Endothelial cell of umbilical vein (primary cell): Measurements from ENCODE around the gene C12orf57. TPM values are rescaled to one million over a fixed set of nuclear protein-coding genes. Genes with fewer than 3 reads are reported as not detected.

ENCODE experiments used
- BruUV-seq: library from RNA; stranded (reverse); fragments of 400-500 nt; replicated peaks from 2 replicates; lab custom pipeline; 2021; lab: Mats Ljungman, UMichigan
- CTCF ChIA-PET: fragments of 300-600, 350-600 bp; sonication (Branson Sonifier 250); formaldehyde crosslinking; loops from one replicate; lab custom pipeline; 2021; ENCODE audit warnings: antibody characterized with exemption, inconsistent platforms; lab: Charles Lee
- POLR2A ChIA-PET: fragments of 300-600, 350-600 bp; sonication (Branson Sonifier 250); formaldehyde crosslinking; loops from one replicate; lab custom pipeline; 2021; ENCODE audit warnings: antibody characterized with exemption, inconsistent platforms; lab: Charles Lee
- DNase-seq: peaks from one replicate; pipeline ENCODE4 v3.0.0-alpha.2; 2011; ENCODE audit warnings: low read depth, low spot score
- FAIRE-seq: peaks from 2 replicates; lab custom pipeline; 2011; peaks lifted over from hg19 to GRCh38; lab: Jason Lieb, UNC
- H2AFZ ChIP-seq: 2 replicates; pipeline ENCODE4 v1.6.0; 2012; ENCODE audit warnings: low read depth, low read length, control low read depth, inconsistent platforms
- H3K27ac ChIP-seq: 2 replicates; pipeline ENCODE4 v1.5.1; 2011; ENCODE audit warnings: low read depth, mild to moderate bottlenecking, control low read depth, low read length, moderate library complexity; ENCODE audit not compliant: insufficient read depth
- H3K27me3 ChIP-seq, 2 experiments: 2 replicates each; pipeline versions ENCODE4 v1.6.0 to v1.6.1; 2011; ENCODE audit warnings: low read length in 2 of 2, mixed read lengths in 1 of 2; ENCODE audit not compliant: control insufficient read depth in 2 of 2, insufficient read depth in 2 of 2
- H3K36me3 ChIP-seq, 2 experiments: 2 replicates in 1 of 2; 3 replicates in 1 of 2; pipeline ENCODE4 v1.5.1; 2011; ENCODE audit warnings: low read length in 2 of 2, mild to moderate bottlenecking in 1 of 2, moderate library complexity in 1 of 2; ENCODE audit not compliant: control insufficient read depth in 2 of 2, insufficient read depth in 2 of 2; ENCODE audit errors: extremely low read depth in 1 of 2
- H3K4me1 ChIP-seq: 3 replicates; pipeline ENCODE4 v1.5.1; 2011; ENCODE audit warnings: mild to moderate bottlenecking, low read length; ENCODE audit not compliant: control insufficient read depth, insufficient read depth; ENCODE audit errors: extremely low read depth
- H3K4me2 ChIP-seq: 2 replicates; pipeline ENCODE4 v1.6.1; 2011; ENCODE audit warnings: low read length, control low read depth, mixed read lengths; ENCODE audit not compliant: insufficient read depth
- H3K4me3 ChIP-seq, 3 experiments: fragments of 200-600 bp in 1 of 3; sonication (generic), shearing (Covaris generic) in 1 of 3; replicated peaks in 1 of 3; 2 replicates each; pipeline ENCODE4 v1.5.1; 2011 to 2016; ENCODE audit warnings: control low read depth in 3 of 3, low read length in 3 of 3, mild to moderate bottlenecking in 2 of 3, inconsistent platforms in 1 of 3, low read depth in 1 of 3, moderate library complexity in 1 of 3; ENCODE audit not compliant: insufficient read depth in 1 of 3
- H3K79me2 ChIP-seq: 2 replicates; pipeline ENCODE4 v1.6.0; 2012; ENCODE audit warnings: low read length, inconsistent platforms; ENCODE audit not compliant: control insufficient read depth, insufficient read depth
- H3K9ac ChIP-seq: replicated peaks from 2 replicates; pipeline ENCODE3; 2011; ENCODE audit warnings: low read length, control low read depth; ENCODE audit not compliant: insufficient read depth; ENCODE audit errors: extremely low read depth
- H3K9me1 ChIP-seq: replicated peaks from 3 replicates; pipeline ENCODE4 v1.6.0; 2011; ENCODE audit warnings: mild to moderate bottlenecking, low read length; ENCODE audit not compliant: control insufficient read depth, insufficient read depth; ENCODE audit errors: extremely low read depth
- H3K9me3 ChIP-seq: replicated peaks from 2 replicates; pipeline ENCODE4 v1.5.1; 2012; ENCODE audit warnings: low read length, inconsistent platforms; ENCODE audit not compliant: control insufficient read depth, insufficient read depth
- H4K20me1 ChIP-seq: replicated peaks from 2 replicates; pipeline ENCODE3; 2011; ENCODE audit warnings: mild to moderate bottlenecking, low read length; ENCODE audit not compliant: control insufficient read depth, insufficient read depth; ENCODE audit errors: extremely low read depth
- EZH2 ChIP-seq: IDR thresholded peaks from 2 replicates; pipeline ENCODE4 v1.6.1; 2012; ENCODE audit warnings: borderline replicate concordance, low read depth, mild to moderate bottlenecking, moderate library complexity, low read length, inconsistent platforms; ENCODE audit not compliant: severe bottlenecking
- FOS ChIP-seq: IDR thresholded peaks from 2 replicates; pipeline ENCODE4 v1.6.1; 2011; ENCODE audit warnings: mild to moderate bottlenecking, low read length, moderate library complexity, borderline replicate concordance; ENCODE audit not compliant: insufficient read depth
- GATA2 ChIP-seq: IDR thresholded peaks from 2 replicates; pipeline ENCODE4 v1.7.0; 2011; ENCODE audit warnings: low read depth, mild to moderate bottlenecking, moderate library complexity, mixed read lengths, low read length; ENCODE audit not compliant: insufficient read length, insufficient read depth
- JUN ChIP-seq: IDR thresholded peaks from 2 replicates; pipeline ENCODE4 v1.6.1; 2011; ENCODE audit warnings: borderline replicate concordance, low read depth; ENCODE audit not compliant: insufficient read length, insufficient read depth
- MYC ChIP-seq: IDR thresholded peaks from one replicate; pipeline ENCODE4 v1.6.1; 2011; ENCODE audit warnings: mild to moderate bottlenecking, low read depth, low read length
- POLR2A ChIP-seq: IDR thresholded peaks from 2 replicates; pipeline ENCODE4 v1.6.1; 2012; ENCODE audit warnings: low read depth, mild to moderate bottlenecking, control low read depth, low read length
- POLR2AphosphoS5 ChIP-seq: IDR thresholded peaks from 2 replicates; pipeline ENCODE4 v1.6.1; 2012; ENCODE audit warnings: low read depth, mild to moderate bottlenecking, control low read depth, low read length, moderate library complexity; ENCODE audit not compliant: insufficient read depth
- dilution Hi-C: fragments of 300-500 bp; cut with MboI; formaldehyde crosslinking; loops from one replicate; pipeline ENCODE4 v1.15.0; 2019; ENCODE audit warnings: low sequenced_read_pairs; ENCODE audit not compliant: extremely low pct_ligation_motif_present
- intact Hi-C: fragments of 100-400 bp; cut with micrococcal nuclease; formaldehyde crosslinking; loops from one replicate; pipeline ENCODE4 v1.10.0; 2022
- polyA plus RNA-seq, 4 experiments: library from polyadenylated mRNA; depleted of rRNA in 3 of 4; stranded (reverse) in 3 of 4; unstranded in 1 of 4; fragments of >200 nt; gene quantifications; 2 replicates each; pipeline versions ENCODE4 v1.2.1 to v1.2.3, GENCODE V29; 2011 to 2012; ENCODE audit warnings: missing spikeins in 1 of 4
- total RNA-seq: library from RNA; stranded (reverse); gene quantifications from 2 replicates; pipeline ENCODE4 v1.2.3, GENCODE V29; 2021
- TF ChIP-seq, protein P1 (sequence below): IDR thresholded peaks from 2 replicates; pipeline ENCODE4 v1.6.1; 2011; ENCODE audit not compliant: insufficient read depth, insufficient read length
- TF ChIP-seq, protein P2 (sequence below), 2 donors: IDR thresholded peaks; 1 replicate in 1 of 2; 2 replicates in 1 of 2; pipeline ENCODE4 v1.5.1; 2011; ENCODE audit warnings: low read length in 2 of 2, mild to moderate bottlenecking in 2 of 2, moderate library complexity in 2 of 2, control low read depth in 1 of 2, inconsistent platforms in 1 of 2, low read depth in 1 of 2; ENCODE audit not compliant: insufficient read depth in 1 of 2; ENCODE audit errors: extremely low read depth in 1 of 2

The C12orf57 gene
- total and polyA plus RNA-seq, 2 donors (not counting 3 experiments of a cell fraction or from before 2014, with no cell fraction given): 167 to 729 TPM

DNA sequence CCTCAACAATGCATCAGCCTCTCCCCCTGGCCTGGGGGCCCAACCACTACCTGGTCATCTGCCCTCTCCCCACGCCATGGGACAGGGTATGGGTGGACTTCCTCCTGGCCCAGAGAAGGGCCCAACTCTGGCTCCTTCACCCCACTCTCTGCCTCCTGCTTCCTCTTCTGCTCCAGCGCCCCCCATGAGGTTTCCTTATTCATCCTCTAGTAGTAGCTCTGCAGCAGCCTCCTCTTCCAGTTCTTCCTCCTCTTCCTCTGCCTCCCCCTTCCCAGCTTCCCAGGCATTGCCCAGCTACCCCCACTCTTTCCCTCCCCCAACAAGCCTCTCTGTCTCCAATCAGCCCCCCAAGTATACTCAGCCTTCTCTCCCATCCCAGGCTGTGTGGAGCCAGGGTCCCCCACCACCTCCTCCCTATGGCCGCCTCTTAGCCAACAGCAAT is 7.6 kb upstream of the C12orf57 start:
- no peak overlapping the region for H3K4me3 ChIP-seq
- H3K36me3 ChIP-seq: peaks cover 5 to 30% of the 10 kb centered on the region in 2 experiments
- H3K27me3 ChIP-seq: no peaks in the 10 kb centered on the region
- H3K9me1 ChIP-seq: no peaks in the 10 kb centered on the region
- no peaks in the 10 kb centered on the region for H3K9me3 ChIP-seq
- CTCF ChIA-PET: interaction anchor here (1.4 to 5.3 kb wide), 2 partner anchors 11 to 29 kb away, joined by 4 to 94 read pairs; no protein-coding TSS in a partner anchor
- H3K9ac ChIP-seq: no peak overlapping the region
- no peak overlapping the region for H3K4me2 ChIP-seq
- no TSS peak for BruUV-seq
- POLR2A ChIA-PET: interaction anchor here (2.8 kb wide), 1 partner anchor 10 kb away, joined by 16 read pairs; no protein-coding TSS in a partner anchor
- H2AFZ ChIP-seq: no peak overlapping the region
- intact Hi-C loops: no loop called here
- peaks cover 20% of the 10 kb centered on the region for H3K79me2 ChIP-seq
- no peak for DNase-seq
- FAIRE-seq: no peak
- no peak overlapping the region for H3K27ac ChIP-seq
- peaks cover 22% of the 10 kb centered on the region for H3K4me1 ChIP-seq
- H4K20me1 ChIP-seq: peaks cover 3% of the 10 kb centered on the region
- TF ChIP-seq MYC (no peak), JUN (no peak), POLR2AphosphoS5 (no peak), FOS (no peak), EZH2 (no peak), POLR2A (no peak), GATA2 (no peak)
- TF ChIP-seq, protein P1, sequence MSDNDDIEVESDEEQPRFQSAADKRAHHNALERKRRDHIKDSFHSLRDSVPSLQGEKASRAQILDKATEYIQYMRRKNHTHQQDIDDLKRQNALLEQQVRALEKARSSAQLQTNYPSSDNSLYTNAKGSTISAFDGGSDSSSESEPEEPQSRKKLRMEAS: no peak
- TF ChIP-seq, protein P2, sequence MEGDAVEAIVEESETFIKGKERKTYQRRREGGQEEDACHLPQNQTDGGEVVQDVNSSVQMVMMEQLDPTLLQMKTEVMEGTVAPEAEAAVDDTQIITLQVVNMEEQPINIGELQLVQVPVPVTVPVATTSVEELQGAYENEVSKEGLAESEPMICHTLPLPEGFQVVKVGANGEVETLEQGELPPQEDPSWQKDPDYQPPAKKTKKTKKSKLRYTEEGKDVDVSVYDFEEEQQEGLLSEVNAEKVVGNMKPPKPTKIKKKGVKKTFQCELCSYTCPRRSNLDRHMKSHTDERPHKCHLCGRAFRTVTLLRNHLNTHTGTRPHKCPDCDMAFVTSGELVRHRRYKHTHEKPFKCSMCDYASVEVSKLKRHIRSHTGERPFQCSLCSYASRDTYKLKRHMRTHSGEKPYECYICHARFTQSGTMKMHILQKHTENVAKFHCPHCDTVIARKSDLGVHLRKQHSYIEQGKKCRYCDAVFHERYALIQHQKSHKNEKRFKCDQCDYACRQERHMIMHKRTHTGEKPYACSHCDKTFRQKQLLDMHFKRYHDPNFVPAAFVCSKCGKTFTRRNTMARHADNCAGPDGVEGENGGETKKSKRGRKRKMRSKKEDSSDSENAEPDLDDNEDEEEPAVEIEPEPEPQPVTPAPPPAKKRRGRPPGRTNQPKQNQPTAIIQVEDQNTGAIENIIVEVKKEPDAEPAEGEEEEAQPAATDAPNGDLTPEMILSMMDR (IDR thresholded peaks at IDR 0.05; ENCODE audit: extremely low read depth in 1 of 2, insufficient read depth in 1 of 2, low read depth in 1 of 2, low read length in 2 of 2): no peak
- dilution Hi-C loops: no loop called here
